Activated gamma-delta T cell treated with Interleukin-2 at 50 U/mL for 16 hours (primary cell): ENCODE data around the gene DPYSL5.

ENCODE experiments used
- DNase-seq: peaks from one replicate; pipeline ENCODE4 v3.0.0-alpha.2; 2020

The DPYSL5 gene

DNA sequence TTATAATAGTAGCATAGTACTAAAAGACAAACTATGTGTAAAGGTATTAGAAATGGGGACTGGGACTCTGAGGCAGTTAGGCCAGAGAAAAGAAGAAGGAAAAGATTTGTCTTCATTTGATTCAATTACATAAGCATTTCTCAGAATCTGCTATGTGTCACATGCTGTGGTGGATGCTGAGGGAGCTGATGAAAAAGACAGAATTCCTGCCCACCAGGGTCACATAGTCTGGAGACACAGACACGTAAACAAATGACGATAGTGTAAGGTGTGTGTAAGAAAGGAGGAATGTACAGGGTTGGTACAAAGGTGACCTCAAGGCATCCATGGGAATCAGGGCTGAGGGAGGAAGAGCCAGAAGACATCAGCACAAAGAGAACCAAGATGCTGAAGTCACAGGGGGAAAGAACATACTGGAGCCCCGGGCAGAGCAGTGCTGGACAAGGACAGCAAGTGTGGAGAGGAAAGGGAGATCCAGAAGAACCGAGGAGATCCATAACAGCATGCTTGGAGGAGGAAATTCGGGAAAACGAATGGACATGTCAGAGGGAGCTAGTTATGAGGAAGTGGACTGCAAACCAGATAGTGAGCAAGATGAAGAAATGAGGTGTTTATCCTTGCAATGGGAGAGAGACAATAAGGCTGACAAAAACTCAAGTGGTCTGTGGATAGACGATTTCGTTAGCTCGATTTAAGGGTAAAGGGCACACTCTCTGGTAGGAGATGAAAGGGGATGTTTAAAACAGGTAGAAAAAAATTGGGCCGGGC is 121.3 kb downstream of the DPYSL5 start:
- DNase-seq: no peak

DNA sequence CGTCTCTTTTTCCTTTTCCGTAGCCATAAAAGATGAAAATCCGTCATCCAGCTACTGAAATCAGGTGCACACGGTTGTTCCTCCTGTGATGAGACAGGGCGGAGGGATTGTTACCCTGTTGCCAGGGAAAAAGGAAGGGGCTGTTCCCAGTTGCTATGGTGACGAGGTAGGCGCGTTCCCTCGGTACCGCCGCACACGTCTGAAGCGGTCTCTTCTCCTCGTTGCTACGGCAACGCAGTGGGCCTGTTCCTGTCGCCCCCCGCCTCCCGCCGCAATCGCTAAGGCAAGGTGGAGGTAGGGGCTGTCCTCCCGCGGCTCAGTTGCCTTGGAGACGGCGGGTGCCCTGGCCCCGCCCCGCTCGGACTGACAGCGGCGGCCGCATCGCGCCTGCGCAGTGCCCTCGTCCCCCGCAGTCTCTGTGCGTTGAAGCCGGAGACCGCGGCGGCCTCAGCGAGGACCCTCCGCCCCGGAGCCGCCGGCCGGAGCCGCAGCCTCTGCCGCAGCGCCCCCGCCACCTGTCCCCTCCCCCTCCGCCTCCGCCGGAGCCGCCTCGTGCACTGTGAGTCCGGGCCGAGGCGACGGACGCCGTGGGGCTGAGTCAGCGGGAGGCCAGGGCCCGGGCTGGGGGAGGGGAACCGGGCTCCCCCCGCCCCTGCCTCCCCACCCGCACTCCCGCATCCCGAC is 122.5 kb downstream of the DPYSL5 start, which contains the start of gene MAPRE3:
TSS of gene MAPRE3 (plus strand) at position 394 of the 684 bp plus-strand sequence. CDS start 51,582 bp downstream, outside the sequence.
- DNase-seq: peak; percentile 72

DNA sequence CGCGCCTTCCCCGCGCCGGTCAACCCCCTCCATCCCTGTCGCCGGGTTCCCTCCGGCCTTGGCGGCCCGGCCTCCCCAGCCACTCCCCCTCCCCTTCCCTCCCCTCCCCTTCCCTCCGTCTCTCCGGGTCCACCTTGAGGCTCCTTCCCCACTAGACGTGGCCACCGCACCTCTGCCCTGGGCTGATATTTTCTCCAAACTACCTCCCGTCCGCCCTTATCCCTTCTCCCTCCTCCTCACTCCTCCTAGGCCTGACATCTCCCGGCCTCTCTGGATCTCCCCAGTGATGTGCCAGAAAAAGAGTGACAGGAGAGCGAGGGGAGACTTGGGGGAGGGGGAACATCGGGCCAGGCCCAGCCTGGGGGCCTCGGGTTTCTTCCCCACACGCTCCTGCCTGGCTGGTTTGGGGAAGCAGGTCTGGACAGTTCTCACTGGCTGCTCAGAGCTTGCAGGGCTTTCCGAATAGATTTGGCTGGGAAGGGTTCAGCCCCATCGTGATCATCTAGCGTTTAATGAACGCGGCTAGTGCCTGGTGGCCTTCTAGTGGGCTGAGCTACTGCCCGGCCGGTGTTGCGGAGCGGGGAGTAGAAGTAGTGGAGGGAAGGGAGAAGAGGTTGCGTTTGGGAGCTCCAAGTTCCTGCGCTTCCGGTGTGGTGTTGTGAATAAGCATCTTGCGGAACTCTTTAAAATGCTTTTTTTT is 123.1 kb downstream of the DPYSL5 start:
- no peak for DNase-seq

- no peak for DNase-seq
These were observed 124.2 kb downstream of the DPYSL5 start for GRCh38 chr2:26971911-26972786.

DNA sequence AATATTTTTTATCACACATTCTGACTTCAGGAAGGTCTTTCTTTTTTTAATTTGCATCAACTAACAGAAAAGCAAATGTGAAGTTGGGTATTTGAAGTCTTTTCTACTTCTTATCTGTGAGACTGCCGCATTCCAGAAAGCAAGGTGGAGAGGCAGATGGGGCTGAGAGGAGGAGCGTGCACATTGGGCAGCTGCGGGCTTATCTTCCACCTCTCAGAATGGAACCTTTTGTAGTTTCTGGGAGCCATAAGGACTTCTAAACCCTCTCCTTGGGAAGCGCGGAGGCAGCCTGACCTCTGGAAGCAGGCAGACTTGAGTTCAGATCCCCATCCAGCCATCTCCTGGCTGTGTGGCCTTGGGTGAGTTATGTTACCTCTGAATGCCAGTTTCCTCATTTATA is 126.4 kb downstream of the DPYSL5 start:
- no peak for DNase-seq

- DNase-seq: no peak
These were observed 127.2 kb downstream of the DPYSL5 start for GRCh38 chr2:26975102-26975501.

DNA sequence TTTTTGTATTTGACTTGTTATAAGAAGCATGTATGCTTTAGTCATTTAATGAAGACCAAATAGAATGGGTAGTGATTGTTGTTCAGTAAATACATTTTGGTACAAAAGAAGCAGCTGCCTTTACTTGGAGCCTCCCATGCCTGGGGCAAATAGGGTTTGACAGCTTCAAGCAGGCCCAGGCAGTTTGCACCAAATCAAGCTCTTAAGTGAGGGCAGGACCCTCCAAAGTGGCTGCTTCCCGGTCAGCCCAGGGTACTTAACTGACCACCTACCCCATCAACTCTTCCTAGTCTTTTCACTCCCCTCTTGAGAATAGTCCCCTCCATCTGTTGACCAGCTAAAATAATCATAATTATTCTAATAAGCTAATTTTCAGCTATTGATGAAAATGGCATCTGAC is 127.7 kb downstream of the DPYSL5 start:
- DNase-seq: no peak

GRCh38 chr2:26976237-26976636 is 128.3 kb downstream of the DPYSL5 start:
- no peak for DNase-seq

DNA sequence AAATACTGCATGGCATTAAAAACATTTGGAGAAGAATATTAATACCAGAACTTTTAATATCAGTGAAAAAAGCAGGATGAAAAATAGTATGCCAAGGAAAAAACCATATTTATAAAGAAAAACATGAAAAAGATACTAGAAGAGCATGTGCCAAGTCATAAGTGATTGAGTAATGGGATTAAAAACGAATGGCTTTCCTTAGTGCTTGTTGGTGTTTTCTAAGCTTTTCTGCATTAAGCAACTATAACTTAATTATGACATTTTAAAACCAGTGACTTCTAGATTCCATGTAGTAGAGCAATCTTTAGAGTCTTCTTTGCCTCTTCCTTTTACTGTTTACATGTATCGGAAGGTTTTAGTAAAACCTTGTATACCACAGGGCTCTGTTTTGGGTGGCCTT is 129.1 kb downstream of the DPYSL5 start:
- DNase-seq: no peak

DNA sequence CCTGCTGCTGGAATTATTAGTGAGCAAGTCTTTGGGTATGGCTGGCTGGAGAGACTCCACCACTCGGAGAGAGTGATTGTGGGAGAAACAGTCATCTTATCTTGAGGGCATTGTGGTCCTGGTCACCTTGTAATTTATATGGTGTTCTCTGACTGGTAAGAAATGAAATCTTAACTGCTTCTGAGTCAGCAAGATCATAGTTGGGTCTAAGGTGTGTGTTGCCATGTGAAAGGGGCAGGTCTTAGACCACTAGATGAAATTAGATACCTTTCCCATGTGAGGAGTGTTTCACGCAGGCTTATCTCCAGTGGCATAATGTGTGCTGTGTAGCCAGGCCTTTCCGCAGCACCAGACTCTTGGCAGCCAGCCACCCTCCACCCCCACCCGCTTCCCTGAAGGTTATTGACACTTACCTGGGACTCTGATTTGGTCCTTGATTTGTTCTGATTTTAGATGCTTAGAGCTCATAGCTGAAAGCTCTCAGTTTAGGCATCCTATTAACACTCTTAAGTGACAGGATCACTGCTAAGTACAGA is 130.2 kb downstream of the DPYSL5 start:
- no peak for DNase-seq

- DNase-seq: no peak
These were observed 131.8 kb downstream of the DPYSL5 start for GRCh38 chr2:26979741-26980140.

- no peak for DNase-seq
These were observed 133.0 kb downstream of the DPYSL5 start for GRCh38 chr2:26980971-26981370.

GRCh38 chr2:26982102-26982742 is 134.3 kb downstream of the DPYSL5 start:
- DNase-seq: peak; percentile 7

GRCh38 chr2:26983746-26984145 is 135.8 kb downstream of the DPYSL5 start:
- DNase-seq: no peak

DNA sequence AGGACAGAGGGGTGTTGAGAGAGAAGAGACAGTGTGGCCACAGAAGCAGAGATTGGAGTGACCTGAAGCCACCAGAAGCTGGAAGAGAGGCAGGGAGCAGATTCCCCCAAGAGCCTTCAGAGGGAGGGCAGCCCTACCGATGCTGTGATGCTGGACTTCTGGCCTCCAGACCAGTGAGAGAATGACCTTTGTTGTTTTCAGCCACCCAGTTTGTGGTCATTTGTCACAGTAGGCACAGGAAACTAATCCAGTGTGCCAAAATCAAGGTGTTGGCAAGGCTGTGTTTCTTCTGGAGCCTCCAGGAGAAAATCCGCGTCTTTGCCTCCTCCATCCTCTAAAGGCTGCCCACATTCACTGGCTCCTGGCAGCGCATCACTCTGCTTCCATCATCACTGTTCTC is 137.9 kb downstream of the DPYSL5 start:
- no peak for DNase-seq

- DNase-seq: no peak
These were observed 138.6 kb downstream of the DPYSL5 start for GRCh38 chr2:26986576-26986975.

DNA sequence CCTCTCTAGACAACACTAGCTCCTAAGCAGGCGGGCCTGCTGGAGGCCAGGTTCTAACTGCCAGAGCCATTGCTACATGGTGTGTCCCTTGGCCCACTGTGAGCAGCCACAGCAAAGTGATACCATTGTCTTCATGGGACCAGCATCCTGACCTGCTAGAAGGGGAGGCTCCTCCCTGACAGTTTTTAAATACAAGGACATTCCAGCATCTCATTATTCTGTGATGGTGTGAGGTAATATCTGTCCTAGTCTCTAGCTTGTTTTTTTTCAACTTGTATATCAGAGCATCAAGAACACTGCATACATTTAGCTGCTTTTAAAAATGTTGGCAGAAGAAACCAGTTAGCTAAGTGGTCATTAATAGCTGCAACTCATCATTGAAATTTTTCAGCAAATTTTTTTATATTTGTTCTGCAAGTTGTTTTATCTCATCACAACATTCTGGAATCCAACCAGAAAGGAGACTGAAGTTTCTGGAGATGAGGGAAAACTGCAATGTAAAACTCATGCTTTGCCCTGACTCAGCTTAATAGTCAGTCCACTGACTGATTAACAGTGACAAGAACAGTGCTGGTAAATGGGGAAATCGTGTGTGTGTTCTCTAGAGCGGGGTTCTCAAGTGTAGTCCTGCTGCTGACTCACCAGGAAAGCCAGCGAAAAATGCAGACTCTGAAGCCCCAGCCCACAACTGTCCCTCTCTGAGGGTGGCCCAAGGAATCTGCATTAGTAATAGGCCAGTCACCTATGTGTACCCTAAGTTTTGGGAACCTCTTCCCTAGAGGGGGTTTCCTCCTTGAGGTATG is 140.3 kb downstream of the DPYSL5 start:
- DNase-seq: no peak

- no peak for DNase-seq
These were observed 141.2 kb downstream of the DPYSL5 start for GRCh38 chr2:26989156-26989555.

DNA sequence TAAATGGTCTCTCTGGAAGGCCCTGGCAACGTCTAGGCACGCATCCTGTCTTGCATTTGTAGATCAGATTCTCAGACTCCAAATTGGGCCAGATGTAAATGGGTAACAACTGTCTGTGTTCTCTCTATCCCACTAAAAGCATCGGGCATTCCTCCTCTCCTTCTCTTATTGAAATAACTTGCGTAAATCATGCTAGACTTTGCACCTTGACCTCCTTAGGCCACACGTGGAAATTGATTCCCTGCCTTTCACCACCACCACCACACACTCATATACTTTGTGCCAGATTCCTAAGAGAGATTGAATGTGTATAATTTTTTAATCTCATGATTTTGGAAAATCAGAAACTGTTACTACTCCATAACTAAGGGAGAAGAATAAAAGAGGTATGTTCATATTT is 143.8 kb downstream of the DPYSL5 start:
- DNase-seq: no peak

GRCh38 chr2:26993768-26994167 is 145.8 kb downstream of the DPYSL5 start:
- no peak for DNase-seq

DNA sequence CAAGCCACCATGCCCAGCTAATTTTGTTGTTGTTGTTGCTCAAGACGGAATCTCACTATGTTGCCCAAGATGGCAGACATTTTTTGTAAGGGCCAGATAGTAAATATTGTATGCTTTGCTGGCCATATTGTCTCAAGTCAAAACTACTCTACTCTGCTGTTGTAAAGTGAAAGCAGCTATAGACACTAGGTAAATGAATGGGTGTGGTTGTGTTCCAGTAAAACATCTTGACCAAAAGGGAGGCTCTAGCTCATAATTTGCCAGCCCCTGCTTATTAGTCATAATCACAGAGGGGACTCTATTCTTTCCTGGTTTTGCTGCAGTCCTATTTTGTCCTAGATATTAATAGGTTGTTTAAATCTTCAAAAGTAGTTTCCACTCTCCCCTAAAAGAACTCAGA is 147.1 kb downstream of the DPYSL5 start:
- DNase-seq: no peak
